ENCODE measurements around the gene VWA8.

GRCh38 chr13:41641429-41641828, 319.5 kb downstream of the VWA8 start:
- TF ChIP-seq EZH2 (IDR thresholded peaks at IDR 0.05) = no peak
- TF ChIP-seq CTCF (IDR thresholded peaks at IDR 0.05 in 2 of 3, conservative IDR thresholded peaks at IDR 0.05 in 1 of 3; ENCODE audit: borderline replicate concordance in 1 of 3, insufficient read depth in 1 of 3, low read depth in 2 of 3, low read length in 2 of 3) = no peak
- no peak for TF ChIP-seq SIN3A (IDR thresholded peaks at IDR 0.05; ENCODE audit: low read depth)
- TF ChIP-seq REST (IDR thresholded peaks at IDR 0.05; ENCODE audit: low read depth) = no peak
- TF ChIP-seq MAX (IDR thresholded peaks at IDR 0.05) = no peak
- no peak for TF ChIP-seq ATF3 (IDR thresholded peaks at IDR 0.05)
- TF ChIP-seq EZH2phosphoT487 (IDR thresholded peaks at IDR 0.05; ENCODE audit: borderline replicate concordance) = no peak
- TF ChIP-seq POLR2AphosphoS5 (IDR thresholded peaks at IDR 0.05; ENCODE audit: low read depth, low read length) = no peak
- TF ChIP-seq RAD21 (IDR thresholded peaks at IDR 0.05; ENCODE audit: low read depth) = no peak
- TF ChIP-seq POLR2A (IDR thresholded peaks at IDR 0.05; ENCODE audit: borderline replicate concordance, extremely low read depth, insufficient read depth, insufficient read length) = no peak
- no peak for TF ChIP-seq EGR1 (IDR thresholded peaks at IDR 0.05; ENCODE audit: low read depth)
- TF ChIP-seq CEBPB (IDR thresholded peaks at IDR 0.05; ENCODE audit: low read depth) = no peak
- TF ChIP-seq ZFX (IDR thresholded peaks at IDR 0.05) = no peak
- TF ChIP-seq ZNF274 (IDR thresholded peaks at IDR 0.05; ENCODE audit: low read depth, low read length) = no peak

Data from HCT116 (cell line).